Transverse colon (tissue), 4 donors: ENCODE measurements around the gene PLA1A.

ENCODE experiments used
- CTCF ChIP-seq, 5 experiments: fragments of 200-600 bp in 3 of 5; fragments of 450-650 bp in 2 of 5; sonication (generic) in 3 of 5; IDR thresholded peaks; 1 replicate in 2 of 5; 2 replicates in 3 of 5; pipeline ENCODE4 v1.5.1; 2016 to 2017; ENCODE audit warnings: antibody characterized with exemption in 5 of 5, inconsistent platforms in 3 of 5, mild to moderate bottlenecking in 2 of 5, moderate library complexity in 1 of 5
- EP300 ChIP-seq: sonication (generic); formaldehyde crosslinking; IDR thresholded peaks from one replicate; pipeline ENCODE4 v1.6.1; 2017; ENCODE audit warnings: antibody characterized with exemption, low read depth
- POLR2A ChIP-seq: fragments of 450-650 bp; IDR thresholded peaks from one replicate; pipeline ENCODE4 v1.6.1; 2016; ENCODE audit warnings: antibody characterized with exemption, mild to moderate bottlenecking, moderate library complexity
- POLR2AphosphoS5 ChIP-seq, 3 donors: sonication (generic); formaldehyde crosslinking; IDR thresholded peaks; one replicate each; pipeline ENCODE4 v1.6.1; 2016; ENCODE audit warnings: antibody characterized with exemption in 3 of 3

GRCh38 chr3:119642746-119643473, 45.2 kb downstream of the PLA1A start:
- TF ChIP-seq CTCF (IDR thresholded peaks at IDR 0.05) (no peak), POLR2A (no peak), POLR2AphosphoS5 (IDR thresholded peaks at IDR 0.05) (no peak), EP300 (no peak)
